PC-9 (cell line): ENCODE results near the gene CCNE1. TPM values are rescaled to one million over a fixed set of nuclear protein-coding genes. Genes with fewer than 3 reads are reported as not detected.
"Not testable (repeated sequence)": the region's sequence is repeated elsewhere in the genome, so short reads cannot be mapped to it uniquely, and the experiment has no call there.

Source experiments
- BruUV-seq: library from RNA; stranded (reverse); fragments of 400-500 nt; replicated peaks from 2 replicates; lab custom pipeline; 2021; lab: Mats Ljungman, UMichigan
- CTCF ChIA-PET: fragments of 300-600 bp; sonication (Branson Sonifier 250); formaldehyde crosslinking; loops from one replicate; lab custom pipeline; 2022; ENCODE audit warnings: antibody characterized with exemption; lab: Charles Lee
- POLR2A ChIA-PET: fragments of 300-600 bp; sonication (Branson Sonifier 250); formaldehyde crosslinking; loops from one replicate; lab custom pipeline; 2022; ENCODE audit warnings: antibody characterized with exemption; ENCODE audit not compliant: unreplicated experiment; lab: Charles Lee
- DNase-seq, 2 experiments: peaks; one replicate each; pipeline versions ENCODE4 v3.0.0 to v3.0.0-alpha.2; 2015 to 2022; ENCODE audit warnings: mixed read lengths in 1 of 2
- H2AFZ ChIP-seq: fragments of 200-600 bp; sonication (generic); 2 replicates; pipeline ENCODE4 v1.8.1; 2017; ENCODE audit warnings: antibody characterized with exemption
- H3F3A ChIP-seq: fragments of 200-600 bp; sonication (generic); 2 replicates; pipeline ENCODE4 v1.8.1; 2017; ENCODE audit warnings: antibody characterized with exemption, mild to moderate bottlenecking, low read depth; ENCODE audit not compliant: insufficient read depth
- H3K27ac ChIP-seq: fragments of 200-600 bp; sonication (generic); 2 replicates; pipeline ENCODE4 v1.6.1; 2016; ENCODE audit warnings: mixed run types
- H3K27me3 ChIP-seq: fragments of 200-600 bp; sonication (generic); 2 replicates; pipeline ENCODE4 v1.6.1; 2016; ENCODE audit warnings: low read depth, mixed run types; ENCODE audit not compliant: insufficient read depth
- H3K36me3 ChIP-seq: fragments of 200-600 bp; sonication (generic); 2 replicates; pipeline ENCODE4 v1.6.1; 2016; ENCODE audit warnings: low read depth, mixed run types
- H3K4me1 ChIP-seq: fragments of 200-600 bp; sonication (generic); replicated peaks from 2 replicates; pipeline ENCODE4 v1.6.1; 2016; ENCODE audit warnings: mixed run types; ENCODE audit not compliant: insufficient read depth
- H3K4me2 ChIP-seq: fragments of 200-600 bp; sonication (generic); 2 replicates; pipeline ENCODE4 v1.6.1; 2017; ENCODE audit warnings: mixed run types
- H3K4me3 ChIP-seq: fragments of 200-600 bp; sonication (generic); 2 replicates; pipeline ENCODE4 v1.6.1; 2016; ENCODE audit warnings: mixed run types
- H3K79me2 ChIP-seq: fragments of 200-600 bp; sonication (generic); 2 replicates; pipeline ENCODE4 v1.6.1; 2017; ENCODE audit warnings: low read depth, mixed run types
- H3K9me2 ChIP-seq: fragments of 200-600 bp; sonication (generic); 2 replicates; pipeline ENCODE4 v1.8.1; 2017; ENCODE audit warnings: mild to moderate bottlenecking; ENCODE audit not compliant: insufficient read depth
- H3K9me3 ChIP-seq: fragments of 200-600 bp; sonication (generic); 2 replicates; pipeline ENCODE4 v1.8.1; 2016; ENCODE audit warnings: low read depth; ENCODE audit not compliant: insufficient read depth
- H4K20me1 ChIP-seq: fragments of 200-600 bp; sonication (generic); 2 replicates; pipeline ENCODE4 v1.8.1; 2017; ENCODE audit not compliant: insufficient read depth
- CTCF ChIP-seq: fragments of 200-600 bp; sonication (generic); conservative IDR thresholded peaks from 2 replicates; pipeline ENCODE4 v1.6.1; 2017; ENCODE audit warnings: mixed run types, antibody characterized with exemption, mild to moderate bottlenecking, moderate library complexity
- EZH2 ChIP-seq: fragments of 200-600 bp; sonication (generic); IDR thresholded peaks from 2 replicates; pipeline ENCODE4 v1.8.0; 2017; ENCODE audit warnings: antibody characterized with exemption, low read depth
- intact Hi-C: fragments of 100-400 bp; cut with micrococcal nuclease; formaldehyde crosslinking; loops from one replicate; pipeline ENCODE4 v1.10.0; 2022; ENCODE audit not compliant: unreplicated experiment
- total RNA-seq: library from RNA; stranded (reverse); gene quantifications from 2 replicates; pipeline ENCODE4 v1.2.3, GENCODE V29; 2021

The CCNE1 gene
- total RNA-seq, 1 experiment from 2014 or later = 10.6 TPM

GRCh38 chr19:29800100-29800825 lies 11.5 kb upstream of the CCNE1 start:
- Histone ChIP-seq H4K20me1 (no peaks in the 10 kb centered on the region), H3K36me3 (no peaks in the 10 kb centered on the region), H3F3A (peaks cover 3% of the 10 kb centered on the region; the same call in 1 of the 2 replicates), H3K4me1 (no peaks in the 10 kb centered on the region), H2AFZ (no peak overlapping the region), H3K4me3 (no peak overlapping the region), H3K27ac (no peak overlapping the region), H3K79me2 (no peaks in the 10 kb centered on the region), H3K4me2 (no peak overlapping the region), H3K9me2 (no peaks in the 10 kb centered on the region), H3K27me3 (no peaks in the 10 kb centered on the region), H3K9me3 (no peaks in the 10 kb centered on the region)
- intact Hi-C loops = no loop called here
- TF ChIP-seq EZH2 (no peak), CTCF (no peak)
- no peak for DNase-seq
- ChIA-PET CTCF (interaction anchor here (0.6 kb wide), 1 partner anchor 273 kb away, joined by 5 read pairs; no protein-coding TSS in a partner anchor), POLR2A (no interaction called here)
- BruUV-seq = no TSS peak

- DNase-seq, BruUV-seq, intact Hi-C loops, H3K4me3 ChIP-seq, H3K36me3 ChIP-seq, H3K79me2 ChIP-seq, H3K9me3 ChIP-seq, H3K4me2 ChIP-seq, H2AFZ ChIP-seq, H3K9me2 ChIP-seq, H3K27me3 ChIP-seq, H3F3A ChIP-seq, H4K20me1 ChIP-seq, H3K27ac ChIP-seq, H3K4me1 ChIP-seq, POLR2A ChIA-PET: not testable (repeated sequence)
- CTCF ChIA-PET = interaction anchor here (0.6 kb wide), 1 partner anchor 336 kb away, joined by 4 read pairs; no protein-coding TSS in a partner anchor
Measured at GRCh38 chr19:29803951-29804350, 7.8 kb upstream of the CCNE1 start.

GRCh38 chr19:29804493-29804892 lies 7.3 kb upstream of the CCNE1 start:
- Histone ChIP-seq H3K4me2 (no peak overlapping the region), H3K27ac (no peak overlapping the region), H3K36me3 (no peaks in the 10 kb centered on the region), H3F3A (peaks cover 3% of the 10 kb centered on the region; the same call in 1 of the 2 replicates), H3K4me3 (no peak overlapping the region), H2AFZ (no peak overlapping the region), H3K27me3 (no peaks in the 10 kb centered on the region), H3K4me1 (no peaks in the 10 kb centered on the region), H4K20me1 (no peaks in the 10 kb centered on the region), H3K9me3 (no peaks in the 10 kb centered on the region), H3K9me2 (no peaks in the 10 kb centered on the region), H3K79me2 (no peaks in the 10 kb centered on the region)
- POLR2A ChIA-PET = no interaction called here
- no TSS peak for BruUV-seq
- no peak for TF ChIP-seq CTCF
- TF ChIP-seq EZH2 = no peak
- no peak for DNase-seq
- intact Hi-C loops = no loop called here
- CTCF ChIA-PET = interaction anchor here (0.6 kb wide), 1 partner anchor 337 kb away, joined by 4 read pairs; no protein-coding TSS in a partner anchor
